Measurements from ENCODE around the gene SMURF1.

DNA sequence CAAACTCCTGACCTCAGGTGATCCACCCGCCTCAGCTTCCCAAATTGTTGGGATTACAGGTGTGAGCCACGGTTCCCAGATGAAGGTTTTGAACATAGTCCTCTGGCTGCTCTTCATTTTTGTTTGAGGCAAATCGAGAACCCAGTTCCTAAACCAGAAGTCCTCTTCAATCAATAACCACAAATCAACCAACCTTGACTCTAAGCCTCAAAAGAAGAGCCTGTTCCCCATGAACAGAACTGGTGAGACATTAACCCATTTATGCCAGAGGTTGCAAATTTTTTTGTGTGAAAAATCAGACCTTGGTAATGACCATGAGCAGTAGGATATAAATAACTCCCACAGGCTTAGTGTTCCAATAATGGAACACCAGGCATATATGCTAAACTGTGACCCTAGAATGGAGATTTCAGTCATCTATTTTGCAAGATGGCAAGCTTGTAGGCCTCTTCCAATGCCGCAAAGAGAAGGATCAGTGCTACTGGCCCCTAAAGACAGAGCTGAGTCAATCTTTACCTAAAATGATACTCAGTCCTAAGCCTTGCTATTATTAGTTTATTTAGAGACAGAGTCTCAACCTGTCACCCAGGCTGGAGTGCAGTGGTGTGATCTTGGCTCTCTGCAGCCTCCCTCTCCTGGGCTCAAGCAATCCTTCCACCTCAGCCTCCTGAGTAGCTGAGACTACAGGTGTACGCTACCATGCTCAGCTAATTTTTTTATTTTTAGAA lies 48.1 kb upstream of the SMURF1 start:
- TF ChIP-seq CTCF (IDR thresholded peaks at IDR 0.05) (no peak), POLR2A (IDR thresholded peaks at IDR 0.05; ENCODE audit: low read depth) (no peak), EP300 (IDR thresholded peaks at IDR 0.05) (no peak)

Measured in esophagus muscularis mucosa (tissue), 4 donors.